ENCODE data around the gene MYO1D.
"Not testable (repeated sequence)": the region's sequence is repeated elsewhere in the genome, so short reads cannot be mapped to it uniquely, and the experiment has no call there.

Gene MYO1D

GRCh38 chr17:32722733-32723132 is 154.2 kb downstream of the MYO1D start:
- DNase-seq, result no peak

DNA sequence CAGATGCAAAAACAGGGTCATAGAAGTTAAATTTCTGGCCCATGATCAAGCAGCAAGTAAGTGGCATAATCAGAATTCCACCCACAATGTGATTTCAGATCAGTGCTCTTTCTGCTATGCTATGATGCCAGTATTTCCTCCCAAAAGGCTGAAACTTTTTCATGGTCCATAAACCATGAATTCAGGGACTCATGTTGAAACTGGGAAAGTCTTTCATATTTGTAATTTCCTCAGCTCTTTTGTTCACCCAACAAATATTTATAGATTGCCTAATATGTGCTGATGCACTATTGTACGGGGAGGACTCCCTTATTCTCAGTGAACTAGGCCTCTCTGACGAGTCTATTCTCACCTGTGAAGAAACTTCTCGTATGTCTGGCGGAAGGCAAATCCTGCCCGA is 156.3 kb downstream of the MYO1D start:
- no peak for DNase-seq

DNA sequence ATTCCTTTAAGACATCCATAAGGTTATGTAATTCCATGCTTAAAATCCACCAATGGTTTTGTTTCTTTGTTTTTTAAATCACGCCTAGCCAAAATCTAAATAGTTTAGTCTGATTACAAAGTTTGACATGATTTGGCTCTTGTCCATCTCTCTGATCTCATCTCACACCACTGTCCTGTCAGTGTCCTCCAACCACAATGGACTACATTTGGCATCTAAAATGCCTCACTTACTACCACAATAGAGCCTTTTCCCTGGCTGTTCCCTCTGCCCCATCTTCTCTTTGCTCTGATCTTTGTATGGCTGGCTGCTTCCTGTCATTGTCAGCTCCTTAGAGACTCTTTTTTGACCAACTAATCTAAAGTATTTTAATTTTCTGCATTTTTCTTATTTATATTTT is 157.2 kb downstream of the MYO1D start:
- no peak for DNase-seq

DNA sequence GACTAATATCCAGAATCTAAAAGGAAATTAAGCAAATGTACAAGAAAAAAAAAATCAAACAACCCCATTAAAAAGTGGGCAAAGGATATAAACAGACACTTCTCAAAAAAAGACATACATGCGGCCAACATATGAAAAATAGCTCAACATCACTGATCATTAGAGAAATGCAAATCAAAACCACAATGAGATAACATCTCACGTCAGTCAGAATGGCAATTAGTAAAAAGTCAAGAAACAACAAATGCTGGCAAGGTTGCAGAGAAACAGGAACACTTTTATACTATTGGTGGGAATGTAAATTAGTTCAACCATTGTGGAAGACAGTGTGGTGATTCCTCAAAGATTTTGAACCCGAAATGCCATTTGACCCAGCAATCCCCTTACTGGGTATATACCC is 162.0 kb downstream of the MYO1D start:
- not testable (repeated sequence) for DNase-seq

- DNase-seq, result not testable (repeated sequence)
These were observed 162.7 kb downstream of the MYO1D start for GRCh38 chr17:32714206-32714605.

DNA sequence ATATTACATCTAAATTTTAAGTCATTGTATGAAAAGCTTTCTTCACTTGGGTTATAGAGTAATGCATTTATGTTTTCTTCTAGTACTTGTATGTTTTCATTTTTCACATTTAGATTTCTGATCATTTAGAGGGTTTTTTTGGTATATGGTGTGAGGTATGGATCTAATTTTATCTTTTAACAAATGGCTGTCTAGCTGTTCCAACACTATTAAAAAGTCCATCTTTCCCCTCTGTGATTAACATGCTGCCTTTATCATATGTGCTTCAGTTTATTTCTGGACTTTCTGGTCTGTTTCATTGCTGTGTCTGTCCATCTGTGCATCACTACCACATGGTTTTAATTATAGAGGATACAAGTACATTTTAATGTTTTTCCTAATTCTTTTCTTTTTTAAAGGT is 163.8 kb downstream of the MYO1D start:
- no peak for DNase-seq

DNA sequence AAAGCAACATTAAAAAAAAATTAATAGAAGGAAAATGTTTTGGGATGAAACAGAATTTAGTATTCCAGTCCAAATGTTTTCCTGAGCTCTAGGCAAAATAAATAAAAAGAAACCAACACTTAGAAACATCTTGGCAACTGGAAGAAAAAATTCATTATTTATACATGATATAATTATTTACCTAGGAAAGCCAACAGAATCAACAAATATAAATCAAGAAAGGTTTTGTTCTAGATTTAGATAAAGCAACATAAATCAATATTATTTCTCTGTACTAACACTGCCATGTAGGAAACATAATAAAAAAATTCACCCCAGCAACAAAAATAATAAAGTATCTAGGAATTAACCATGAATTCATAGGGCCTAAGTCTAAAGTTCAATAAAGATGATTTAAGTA is 167.4 kb downstream of the MYO1D start:
- no peak for DNase-seq

DNA sequence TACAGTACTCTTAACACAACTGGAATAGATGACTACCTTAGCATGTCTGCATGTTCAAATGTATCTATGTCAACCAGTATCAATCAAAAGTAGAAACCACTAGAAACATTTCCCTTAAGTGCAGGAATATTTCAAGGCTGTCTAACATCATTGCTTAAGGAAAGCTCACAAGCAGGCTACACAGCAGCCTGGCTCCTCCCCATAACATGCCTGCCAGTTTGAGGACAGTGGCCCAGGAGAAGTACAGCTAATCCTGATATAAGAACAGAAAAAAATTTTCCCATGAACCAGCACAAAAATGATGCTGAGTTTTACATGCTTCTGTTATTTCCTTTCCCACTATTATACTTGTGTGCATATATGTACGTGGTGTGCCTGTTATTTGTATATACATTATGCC is 175.1 kb downstream of the MYO1D start:
- DNase-seq, result no peak

DNA sequence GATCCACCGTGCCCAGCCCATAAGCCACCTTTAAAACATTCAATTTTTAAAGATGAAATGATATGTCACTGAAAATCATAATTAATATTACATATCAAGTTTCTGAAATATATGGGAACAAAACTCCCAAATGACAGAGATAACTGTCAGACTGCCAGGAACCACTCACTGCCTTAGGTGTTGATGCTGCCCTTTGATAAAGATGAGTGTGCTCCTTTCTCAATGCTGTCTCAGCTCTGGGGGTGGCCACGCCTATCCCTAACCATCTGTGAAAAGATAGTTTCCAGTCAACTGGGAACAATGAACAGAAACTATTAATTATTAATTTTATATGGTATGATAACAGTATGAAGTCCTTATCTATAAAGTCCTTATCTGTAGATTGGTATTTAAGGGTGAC is 177.7 kb downstream of the MYO1D start:
- DNase-seq, result no peak

DNA sequence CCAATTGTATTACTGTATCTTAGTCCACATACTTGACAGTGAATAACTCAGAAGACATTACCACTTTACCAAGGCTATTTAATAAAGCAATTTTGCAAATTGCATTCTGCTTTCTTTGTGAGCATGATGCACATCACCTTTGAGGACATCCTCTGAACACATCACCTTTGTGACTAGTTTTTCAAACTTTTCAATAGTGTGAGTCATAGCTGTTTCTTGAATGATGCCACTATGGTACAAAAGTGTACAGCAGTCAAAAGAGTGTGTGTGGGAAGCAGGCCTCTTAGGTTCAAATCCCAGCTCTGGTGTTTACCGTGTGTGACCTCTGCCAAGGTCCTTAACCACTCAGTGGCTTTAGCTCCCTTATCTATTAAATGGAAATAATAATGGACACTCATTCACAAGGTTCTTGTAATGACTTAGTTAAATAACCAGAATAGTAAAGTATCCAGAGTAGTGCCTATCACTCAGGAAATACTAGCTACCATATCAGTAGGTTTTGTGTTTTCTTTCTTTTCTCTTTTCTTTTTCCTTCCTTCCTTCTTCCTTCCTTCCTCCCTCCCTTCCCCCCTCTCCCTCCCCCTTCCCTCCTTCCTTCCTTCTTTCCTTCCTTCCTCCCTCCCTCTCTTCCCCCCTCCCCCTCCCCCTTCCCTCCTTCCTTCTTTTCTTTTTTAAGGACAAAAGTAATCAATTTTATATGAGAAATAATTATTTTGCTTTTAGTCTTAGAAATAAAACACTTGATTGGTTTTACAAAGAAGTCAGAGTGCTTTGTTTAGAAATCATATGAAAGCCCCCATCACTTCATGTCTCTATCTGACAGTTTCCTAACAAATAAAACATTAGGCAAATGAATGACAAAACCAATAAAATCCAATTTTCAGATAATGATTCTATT is 178.9 kb downstream of the MYO1D start:
- DNase-seq, result no peak

DNA sequence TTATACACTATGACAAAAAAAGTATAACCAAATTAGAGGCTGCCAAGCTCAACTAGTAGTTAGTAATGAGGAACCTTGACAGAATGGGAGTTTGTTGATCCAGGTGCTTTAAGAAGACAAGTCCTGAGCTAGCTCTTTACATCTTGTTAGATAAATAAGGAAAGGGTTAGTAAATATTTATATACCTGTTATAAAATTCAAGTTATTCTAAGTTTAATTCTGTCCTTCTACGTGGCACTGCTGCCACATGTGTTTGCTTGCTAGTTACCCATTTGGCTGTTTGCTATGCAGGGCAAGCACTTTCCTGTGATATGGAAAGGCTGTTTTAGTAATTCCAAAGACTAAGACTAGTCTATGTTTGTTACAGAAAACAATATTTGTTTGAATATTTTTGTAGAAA is 180.5 kb downstream of the MYO1D start:
- DNase-seq, result no peak

GRCh38 chr17:32695864-32696263 is 181.1 kb downstream of the MYO1D start:
- no peak for DNase-seq

DNA sequence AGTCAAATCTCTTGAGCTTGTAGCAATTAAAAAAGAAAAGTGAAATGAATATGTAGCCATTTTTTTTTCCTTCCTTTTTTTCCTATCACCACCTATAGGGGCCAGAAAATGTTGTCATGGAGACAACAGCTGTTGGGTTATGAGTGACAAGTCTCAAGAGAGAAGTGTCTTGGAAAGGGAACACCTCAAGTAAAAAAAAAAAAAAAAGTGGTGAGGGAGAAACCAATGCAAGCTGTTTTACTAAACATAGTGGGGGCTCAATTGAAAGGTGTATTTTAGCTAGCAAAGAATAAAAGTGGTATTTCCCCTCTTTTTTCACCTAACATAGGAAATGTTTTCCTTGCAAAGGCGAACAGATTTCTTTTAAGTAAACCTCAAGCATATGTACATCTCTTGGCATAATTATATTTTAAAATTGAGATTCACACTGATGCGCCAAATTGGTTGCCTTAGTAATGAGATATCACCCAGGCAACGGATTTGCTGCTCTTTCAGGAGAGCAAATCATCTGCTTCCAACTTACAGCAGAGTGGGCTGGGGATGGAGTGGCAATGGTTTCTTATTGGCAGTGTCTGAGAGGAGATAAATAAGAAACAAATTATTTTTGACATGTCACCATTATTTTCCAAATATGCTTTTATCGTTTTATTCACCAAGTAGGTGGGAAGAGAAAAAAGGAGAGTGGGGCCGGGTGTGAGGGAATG is 183.6 kb downstream of the MYO1D start:
- DNase-seq, result no peak

DNA sequence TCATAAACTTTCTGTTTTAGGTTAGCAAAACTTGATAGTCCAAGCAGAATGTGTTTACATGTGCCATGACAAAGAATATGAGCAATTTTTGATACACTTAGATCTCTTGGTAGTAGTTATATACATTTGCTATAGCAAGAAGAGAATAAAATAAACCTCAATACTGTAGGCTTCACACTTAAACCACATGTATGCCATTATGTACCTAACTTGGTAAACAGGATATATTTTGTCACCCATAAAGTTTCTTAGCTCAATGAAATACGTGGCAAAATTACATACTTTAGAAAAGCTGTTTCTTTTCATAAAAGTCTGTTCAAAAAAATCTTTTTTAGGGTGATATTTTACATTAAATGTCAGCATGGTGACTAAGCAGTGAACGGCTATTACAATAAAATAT is 184.7 kb downstream of the MYO1D start:
- DNase-seq, result no peak

DNA sequence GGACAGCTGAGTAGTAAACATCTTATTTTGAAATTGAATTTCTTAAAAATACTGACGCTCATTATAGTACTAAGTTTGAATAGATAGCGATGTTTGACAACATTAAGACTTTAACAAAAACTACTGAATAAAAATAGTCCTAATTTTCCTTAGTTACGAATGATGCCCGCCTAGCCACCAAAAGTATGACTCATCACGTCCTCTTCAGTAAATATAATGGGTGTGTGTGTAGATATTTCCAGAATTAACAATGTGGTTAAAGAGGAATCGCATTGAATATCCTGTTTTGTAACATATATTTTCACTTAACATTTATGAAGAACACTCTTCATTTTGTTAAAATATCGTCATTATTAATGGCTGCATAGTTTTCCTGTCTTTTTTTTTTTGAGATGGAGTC is 187.6 kb downstream of the MYO1D start:
- DNase-seq, result no peak

DNA sequence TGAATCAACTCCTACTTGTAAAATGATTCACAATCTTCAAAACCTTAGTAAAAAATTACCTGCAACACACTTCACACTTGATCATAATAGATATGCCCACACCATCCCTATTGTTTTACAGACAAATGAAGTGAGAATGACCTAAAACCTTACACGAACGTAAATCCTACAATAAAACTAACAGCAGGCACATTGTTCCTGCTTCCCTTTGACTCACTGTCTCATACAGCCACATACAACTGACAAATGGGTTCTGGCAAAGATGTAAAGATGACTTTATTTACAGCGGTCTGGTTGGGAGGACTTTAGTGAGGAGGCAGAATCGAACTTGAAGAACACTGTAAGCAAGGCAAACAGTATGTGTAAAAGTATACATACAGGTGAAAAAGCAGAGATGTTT is 188.7 kb downstream of the MYO1D start:
- no peak for DNase-seq

DNA sequence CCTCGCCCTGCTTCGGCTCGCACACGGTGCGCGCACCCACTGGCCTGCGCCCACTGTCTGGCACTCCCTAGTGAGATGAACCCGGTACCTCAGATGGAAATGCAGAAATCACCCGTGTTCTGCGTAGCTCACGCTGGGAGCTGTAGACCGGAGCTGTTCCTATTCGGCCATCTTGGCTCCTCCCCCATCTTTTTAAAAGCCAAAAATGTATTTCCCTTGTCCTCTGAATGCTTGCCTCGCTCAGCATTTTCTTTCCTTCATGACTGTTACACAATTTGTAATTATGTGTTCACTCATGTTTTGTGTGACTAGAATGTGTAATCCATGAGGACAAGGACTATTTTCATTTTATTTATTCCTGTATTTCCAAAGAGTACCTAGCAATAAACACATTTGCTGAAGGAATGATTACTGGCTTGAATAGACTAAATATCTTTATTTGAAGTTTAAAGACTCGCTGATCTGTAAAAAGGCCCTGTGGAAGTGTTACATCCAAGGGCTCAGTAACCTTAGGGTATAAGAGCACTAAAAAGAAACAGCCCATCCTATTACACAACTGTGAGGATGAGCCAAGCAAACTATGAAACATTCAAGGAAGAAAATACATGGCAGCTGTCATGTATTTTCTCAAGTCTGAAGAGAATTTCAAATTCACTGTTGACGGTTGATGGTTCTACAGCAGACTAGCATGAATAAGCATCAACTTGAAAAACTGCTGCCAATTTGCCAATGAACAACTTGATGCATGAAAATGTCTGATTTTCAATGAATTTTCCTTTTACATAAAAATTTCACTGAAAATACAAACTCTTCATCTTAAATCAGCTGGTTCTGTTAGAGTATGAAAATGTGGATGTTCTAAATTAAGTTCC is 192.6 kb downstream of the MYO1D start:
- DNase-seq, result no peak

DNA sequence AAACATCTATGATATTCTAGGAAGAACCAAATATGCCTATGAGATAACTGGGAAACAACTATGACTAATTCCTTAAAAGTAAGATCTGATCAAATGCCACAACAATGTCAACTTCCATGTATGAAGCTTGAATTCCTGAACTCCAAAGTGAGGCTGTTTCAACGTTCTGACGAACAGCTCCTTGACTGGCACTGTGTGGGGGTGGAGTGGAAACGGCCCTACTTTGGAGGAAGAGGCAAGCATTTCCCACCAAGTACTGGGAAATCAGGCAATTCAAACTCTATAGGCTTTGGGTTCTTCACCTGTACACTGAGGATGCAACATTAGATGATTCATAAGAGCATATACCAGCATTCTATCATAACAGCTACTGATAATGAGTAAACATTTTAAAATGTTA is 203.0 kb downstream of the MYO1D start:
- DNase-seq, result no peak

DNA sequence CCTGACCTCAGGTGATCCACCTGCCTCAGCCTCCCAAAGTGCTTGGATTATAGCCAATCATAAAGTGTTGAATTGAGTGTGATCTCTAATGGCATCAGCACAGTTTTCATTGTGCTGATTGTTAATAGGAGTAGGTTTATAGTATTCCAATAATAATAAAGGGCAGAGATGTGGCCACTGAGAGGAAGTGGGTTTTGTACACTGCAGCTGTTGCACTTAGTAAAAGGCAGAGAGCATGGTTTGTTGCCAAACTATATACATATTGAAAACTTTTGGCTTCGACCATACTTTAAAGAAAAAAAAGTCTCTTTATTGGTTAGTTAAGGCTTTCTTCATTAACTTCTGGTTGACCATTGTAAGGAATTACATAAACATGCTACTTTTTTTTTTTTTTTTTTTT is 204.2 kb downstream of the MYO1D start:
- no peak for DNase-seq

- no peak for DNase-seq
These were observed 205.0 kb downstream of the MYO1D start for GRCh38 chr17:32671896-32672295.

DNA sequence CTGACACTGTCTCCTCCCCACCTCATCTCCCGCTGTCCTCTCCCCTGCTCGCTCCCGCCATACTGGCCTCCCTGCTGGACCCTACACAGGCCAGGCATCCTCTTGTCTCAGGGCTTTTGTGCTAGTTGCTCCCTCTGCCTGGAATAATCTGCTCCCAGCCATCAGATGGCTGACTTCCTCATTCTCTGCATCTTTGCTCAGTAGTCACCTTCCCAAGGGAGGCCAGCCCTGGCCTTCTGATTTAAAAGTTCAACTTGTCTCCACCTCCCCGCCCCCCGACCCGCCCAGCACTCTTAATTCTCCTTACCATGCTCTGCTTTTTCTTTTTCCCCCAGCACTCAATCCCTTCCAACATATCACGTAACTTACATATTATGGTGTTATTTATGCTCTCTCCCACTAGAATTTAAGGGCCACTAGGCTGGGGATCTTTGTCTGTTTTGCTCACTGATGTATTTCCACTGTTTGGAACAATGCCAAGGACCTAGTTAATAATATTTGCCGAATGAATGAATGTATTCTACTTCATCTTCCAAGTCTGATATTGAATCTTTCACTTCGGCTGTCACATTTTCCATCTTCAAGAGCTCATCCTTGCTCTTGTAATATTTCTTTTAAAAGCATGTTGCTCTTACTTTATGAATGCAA is 211.9 kb downstream of the MYO1D start:
- DNase-seq, result no peak

- DNase-seq, result no peak
These were observed 216.4 kb downstream of the MYO1D start for GRCh38 chr17:32660496-32660985.

DNA sequence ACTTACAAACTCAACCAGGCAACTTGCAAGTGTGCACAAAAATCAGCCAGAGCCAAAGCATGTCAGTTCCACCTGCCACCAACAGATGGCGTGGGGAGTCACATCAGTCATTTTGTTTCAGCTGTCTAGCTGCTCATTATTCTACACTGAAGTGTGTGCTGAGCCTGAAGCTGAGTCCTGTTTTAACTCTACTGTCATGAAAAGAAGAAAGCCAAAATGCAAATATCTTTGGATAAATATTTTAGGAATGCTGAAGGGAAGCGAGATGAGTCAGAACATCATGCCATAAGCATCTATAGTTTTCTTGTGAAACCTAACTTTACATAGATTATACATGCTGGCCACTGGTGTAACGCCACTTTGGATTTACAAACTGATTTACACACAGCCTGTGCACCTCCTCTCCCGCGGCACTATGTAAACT is 217.5 kb downstream of the MYO1D start:
- DNase-seq, result peak; percentile 83
